ENCODE results near the gene FLT1.

Gene FLT1

GRCh38 chr13:28380319-28380718 is 114.6 kb downstream of the FLT1 start:
- TF ChIP-seq, protein P1, sequence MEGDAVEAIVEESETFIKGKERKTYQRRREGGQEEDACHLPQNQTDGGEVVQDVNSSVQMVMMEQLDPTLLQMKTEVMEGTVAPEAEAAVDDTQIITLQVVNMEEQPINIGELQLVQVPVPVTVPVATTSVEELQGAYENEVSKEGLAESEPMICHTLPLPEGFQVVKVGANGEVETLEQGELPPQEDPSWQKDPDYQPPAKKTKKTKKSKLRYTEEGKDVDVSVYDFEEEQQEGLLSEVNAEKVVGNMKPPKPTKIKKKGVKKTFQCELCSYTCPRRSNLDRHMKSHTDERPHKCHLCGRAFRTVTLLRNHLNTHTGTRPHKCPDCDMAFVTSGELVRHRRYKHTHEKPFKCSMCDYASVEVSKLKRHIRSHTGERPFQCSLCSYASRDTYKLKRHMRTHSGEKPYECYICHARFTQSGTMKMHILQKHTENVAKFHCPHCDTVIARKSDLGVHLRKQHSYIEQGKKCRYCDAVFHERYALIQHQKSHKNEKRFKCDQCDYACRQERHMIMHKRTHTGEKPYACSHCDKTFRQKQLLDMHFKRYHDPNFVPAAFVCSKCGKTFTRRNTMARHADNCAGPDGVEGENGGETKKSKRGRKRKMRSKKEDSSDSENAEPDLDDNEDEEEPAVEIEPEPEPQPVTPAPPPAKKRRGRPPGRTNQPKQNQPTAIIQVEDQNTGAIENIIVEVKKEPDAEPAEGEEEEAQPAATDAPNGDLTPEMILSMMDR (IDR thresholded peaks at IDR 0.05; ENCODE audit: insufficient read depth, low read depth, low read length, missing control alignments): no peak
- DNase-seq (ENCODE audit: low read depth): no peak
- no peak overlapping the region for H3K4me3 ChIP-seq (ENCODE audit: low read length)

GRCh38 chr13:28379371-28380083 is 115.4 kb downstream of the FLT1 start:
- TF ChIP-seq, protein P1 (IDR thresholded peaks at IDR 0.05; ENCODE audit: insufficient read depth, low read depth, low read length, missing control alignments): no peak
- DNase-seq (ENCODE audit: low read depth): no peak
- H3K4me3 ChIP-seq (ENCODE audit: low read length): no peak overlapping the region

- TF ChIP-seq, protein P1 (IDR thresholded peaks at IDR 0.05; ENCODE audit: insufficient read depth, low read depth, low read length, missing control alignments): no peak
- no peak for DNase-seq (ENCODE audit: low read depth)
- no peak overlapping the region for H3K4me3 ChIP-seq (ENCODE audit: low read length)
Observed at GRCh38 chr13:28376604-28377003, 118.3 kb downstream of the FLT1 start.

GRCh38 chr13:28375250-28375930 is 119.5 kb downstream of the FLT1 start:
- TF ChIP-seq, protein P1 (IDR thresholded peaks at IDR 0.05; ENCODE audit: insufficient read depth, low read depth, low read length, missing control alignments): no peak
- DNase-seq (ENCODE audit: low read depth): no peak
- H3K4me3 ChIP-seq (ENCODE audit: low read length): no peak overlapping the region

GRCh38 chr13:28373810-28374209 is 121.1 kb downstream of the FLT1 start:
- DNase-seq (ENCODE audit: low read depth): no peak
- no peak overlapping the region for H3K4me3 ChIP-seq (ENCODE audit: low read length)
- TF ChIP-seq, protein P1 (IDR thresholded peaks at IDR 0.05; ENCODE audit: insufficient read depth, low read depth, low read length, missing control alignments): no peak

DNA sequence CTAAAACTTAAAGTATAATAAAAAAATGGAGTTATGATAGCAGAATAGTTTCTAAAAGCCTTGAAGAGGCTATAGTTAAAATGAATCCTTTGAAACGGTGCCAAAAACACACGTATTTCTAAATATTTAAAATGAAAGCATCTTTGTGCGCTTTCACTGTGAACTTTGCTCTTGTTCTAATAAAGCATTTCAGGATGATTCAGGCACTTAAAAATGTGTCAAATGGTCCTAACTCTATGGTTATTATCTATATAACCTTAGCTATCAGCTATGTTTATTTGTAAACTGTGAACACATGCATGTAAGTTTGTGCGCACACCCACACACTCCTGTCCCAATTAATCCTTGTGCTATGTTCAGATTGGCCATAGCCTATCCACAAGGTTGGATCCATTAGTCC is 124.5 kb downstream of the FLT1 start:
- DNase-seq (ENCODE audit: low read depth): no peak
- TF ChIP-seq, protein P1 (IDR thresholded peaks at IDR 0.05; ENCODE audit: insufficient read depth, low read depth, low read length, missing control alignments): no peak
- H3K4me3 ChIP-seq (ENCODE audit: low read length): no peak overlapping the region

Measured in epithelial cell of esophagus (primary cell).